K562 (cell line): ENCODE results near the gene PGM2. TPM values are rescaled to one million over a fixed set of nuclear protein-coding genes. Genes with fewer than 3 reads are reported as not detected.

Source experiments
- ATF1 ChIP-seq, 2 experiments: fragments of 450-650 bp in 1 of 2; IDR thresholded peaks; 2 replicates each; pipeline ENCODE4 v1.6.1; 2016; ENCODE audit warnings: missing compliant biosample characterization in 1 of 2, missing genetic modification characterization in 1 of 2
- CCNT2 ChIP-seq: IDR thresholded peaks from 2 replicates; pipeline ENCODE4 v1.6.1; 2011; ENCODE audit warnings: borderline replicate concordance, low read depth, mild to moderate bottlenecking, moderate library complexity, mixed read lengths, low read length; ENCODE audit not compliant: insufficient read length; ENCODE audit errors: extremely low read depth
- CTCF ChIP-seq, 3 experiments: IDR thresholded peaks in 2 of 3; conservative IDR thresholded peaks in 1 of 3; 2 replicates each; pipeline ENCODE4 v1.5.1; 2011 to 2012; ENCODE audit warnings: low read length in 3 of 3, mild to moderate bottlenecking in 3 of 3, control low read depth in 2 of 3, improper control_type of control experiment in 1 of 3, inconsistent platforms in 1 of 3, low read depth in 1 of 3, mixed read lengths in 1 of 3, moderate library complexity in 1 of 3; ENCODE audit not compliant: insufficient read depth in 2 of 3
- ELF2 ChIP-seq: fragments of 250-450 bp; sonication (Bioruptor Pico); IDR thresholded peaks from 2 replicates; pipeline ENCODE4 v1.5.0; 2021; ENCODE audit warnings: mild to moderate bottlenecking
- EP400 ChIP-seq: fragments of 450-650 bp; IDR thresholded peaks from 2 replicates; pipeline ENCODE4 v1.6.1; 2017; ENCODE audit warnings: antibody characterized with exemption, mild to moderate bottlenecking, moderate library complexity
- MITF ChIP-seq: IDR thresholded peaks from 2 replicates; pipeline ENCODE4 v1.6.1; 2014; ENCODE audit warnings: antibody characterized with exemption
- MLLT1 ChIP-seq, 2 experiments: fragments of 450-650 bp; IDR thresholded peaks; 2 replicates each; pipeline ENCODE4 v1.6.1; 2016
- MTA3 ChIP-seq: fragments of 450-650 bp; formaldehyde crosslinking; IDR thresholded peaks from 2 replicates; pipeline ENCODE4 v1.6.1; 2017; ENCODE audit warnings: mild to moderate bottlenecking, borderline replicate concordance
- RAD21 ChIP-seq, 2 experiments: fragments of 250-450 bp in 1 of 2; fragments of 450-650 bp in 1 of 2; sonication (Bioruptor Pico) in 1 of 2; formaldehyde crosslinking in 1 of 2; IDR thresholded peaks in 1 of 2; conservative IDR thresholded peaks in 1 of 2; 2 replicates each; pipeline versions ENCODE4 v1.4.0 to v1.8.0; 2020 to 2022; ENCODE audit warnings: mild to moderate bottlenecking in 2 of 2, moderate library complexity in 1 of 2
- RBBP5 ChIP-seq: fragments of 200-600 bp; sonication (generic); IDR thresholded peaks from 2 replicates; pipeline ENCODE4 v1.6.1; 2012; ENCODE audit warnings: borderline replicate concordance, mild to moderate bottlenecking, low read length, control low read depth, inconsistent platforms; ENCODE audit not compliant: insufficient read depth, poor library complexity, severe bottlenecking
- SUPT5H ChIP-seq: fragments of 450-650 bp; IDR thresholded peaks from 2 replicates; pipeline ENCODE4 v1.6.1; 2016
- TAF9B ChIP-seq: fragments of 450-650 bp; IDR thresholded peaks from 2 replicates; pipeline ENCODE4 v1.6.1; 2018; ENCODE audit warnings: mild to moderate bottlenecking; ENCODE audit not compliant: partially characterized antibody
- ZNF449 ChIP-seq: fragments of 250-450 bp; sonication (Bioruptor Pico); IDR thresholded peaks from 2 replicates; pipeline ENCODE4 v1.8.0; 2022; ENCODE audit warnings: moderate library complexity, mild to moderate bottlenecking, inconsistent platforms
- polyA plus RNA-seq, 8 experiments: library from polyadenylated mRNA; depleted of rRNA in 4 of 8; stranded (reverse) in 5 of 8; unstranded in 3 of 8; fragments of >200 nt; fragmentation: Nextera tagmentation in 2 of 8; fragmentation: Illumina TruSeq in 1 of 8; extraction: Ambion mirVana in 2 of 8; extraction: Trizol in 1 of 8; gene quantifications; 2 replicates each; pipeline versions ENCODE4 v1.2.1 to v1.2.3, GENCODE V29; 2011 to 2014; ENCODE audit warnings: inconsistent platforms in 1 of 8, missing spikeins in 1 of 8
- total RNA-seq, 7 experiments: library from RNA; depleted of rRNA in 6 of 7; stranded (reverse); fragments of >200 nt in 6 of 7; fragmentation: Illumina TruSeq in 2 of 7; extraction: Trizol in 2 of 7; gene quantifications; 2 replicates each; pipeline versions ENCODE4 v1.2.1 to v1.2.3, GENCODE V29; 2011 to 2021; ENCODE audit warnings: low replicate concordance in 1 of 7
- TF ChIP-seq, protein P1 (sequence below), 3 experiments: fragments of 200-800 bp in 1 of 3; sonication (Bioruptor generic) in 1 of 3; sonication (generic) in 1 of 3; formaldehyde crosslinking in 1 of 3; IDR thresholded peaks; 2 replicates each; pipeline versions ENCODE4 v1.6.1 to v1.8.0; 2016 to 2022; ENCODE audit warnings: mild to moderate bottlenecking in 2 of 3, missing compliant biosample characterization in 2 of 3, missing genetic modification characterization in 2 of 3, missing genetic modification reagents in 1 of 3
- TF ChIP-seq, protein P2 (sequence below): fragments of 200-800 bp; sonication (Bioruptor generic); IDR thresholded peaks from 2 replicates; pipeline ENCODE4 v1.6.1; 2017; ENCODE audit warnings: missing genetic modification characterization, missing compliant biosample characterization

Gene PGM2
- total and polyA plus RNA-seq, 9 of the 15 experiments (the other 6 are each of a cell fraction or from before 2014, with no cell fraction given): 15.2 to 77.3 (median 51.4) TPM

DNA sequence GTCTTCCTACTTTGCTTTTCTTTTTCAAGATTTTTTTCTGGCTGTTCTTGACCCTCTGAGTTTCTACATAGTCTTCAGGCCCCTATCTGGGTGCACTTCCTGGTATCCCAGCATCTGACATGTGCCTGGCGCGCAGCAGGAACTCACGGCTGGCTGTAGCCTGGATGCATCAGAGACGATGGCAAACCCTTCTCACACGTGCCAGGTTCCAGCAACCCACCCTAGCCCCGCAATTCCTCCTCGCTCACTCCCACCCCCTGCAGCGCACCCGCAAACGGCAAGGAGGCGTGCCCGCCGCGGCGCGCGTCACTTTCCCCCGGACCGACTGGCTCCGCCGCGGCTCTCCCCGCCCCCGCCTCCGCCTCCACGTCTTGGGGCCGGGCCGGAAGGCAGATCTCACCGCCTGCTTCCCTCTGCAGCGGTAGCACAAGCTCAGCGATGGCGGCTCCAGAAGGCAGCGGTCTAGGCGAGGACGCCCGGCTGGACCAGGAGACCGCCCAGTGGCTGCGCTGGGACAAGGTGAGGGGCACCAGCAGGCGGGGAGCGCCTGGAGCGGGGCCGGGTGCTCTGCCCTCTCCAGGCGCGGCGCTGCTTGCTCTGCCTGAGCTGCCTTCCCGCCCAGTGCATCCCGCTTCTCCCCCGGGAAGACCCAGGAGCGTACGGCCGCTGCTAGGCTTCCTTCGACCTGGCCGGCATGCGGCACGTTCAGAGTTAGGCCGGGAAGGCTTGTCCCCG, at the start of gene PGM2 (continued):
- TF ChIP-seq CTCF (IDR thresholded peaks at IDR 0.05 in 2 of 3, conservative IDR thresholded peaks at IDR 0.05 in 1 of 3; ENCODE audit: insufficient read depth in 2 of 3, low read depth in 1 of 3, low read length in 3 of 3) (peak in 1 of 3 experiments; percentile 17; a peak in 2 of 6 replicates), CCNT2 (peak; percentile 60), MLLT1 (IDR thresholded peaks at IDR 0.05) (0 out of 4 replicates have a peak, but pooled peaks of 1 of the 2 experiments have one; percentile 14), TAF9B (peak; percentile 75), MTA3 (peak; percentile 75; the same call in 1 of the 2 replicates), ELF2 (CRISPR knock-in tag) (peak; percentile 79), EP400 (peak; percentile 92), ZNF449 (CRISPR knock-in tag) (no peak), RBBP5 (peak; percentile 49), ATF1 (CRISPR knock-in tag; IDR thresholded peaks at IDR 0.05) (no peak), ATF1 (tag; IDR thresholded peaks at IDR 0.05) (peak; percentile 86), MITF (peak; percentile 19; the same call in 1 of the 2 replicates), RAD21 (CRISPR knock-in tag; conservative IDR thresholded peaks at IDR 0.05 in 1 of 2, IDR thresholded peaks at IDR 0.05 in 1 of 2) (no peak; a peak in 1 of 4 replicates), SUPT5H (peak; percentile 90)
- TF ChIP-seq, protein P1, sequence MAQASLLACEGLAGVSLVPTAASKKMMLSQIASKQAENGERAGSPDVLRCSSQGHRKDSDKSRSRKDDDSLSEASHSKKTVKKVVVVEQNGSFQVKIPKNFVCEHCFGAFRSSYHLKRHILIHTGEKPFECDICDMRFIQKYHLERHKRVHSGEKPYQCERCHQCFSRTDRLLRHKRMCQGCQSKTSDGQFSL (CRISPR knock-in tag; IDR thresholded peaks at IDR 0.05): peak; percentile 16; the same call in 1 of the 2 replicates
- TF ChIP-seq, protein P1 (tag; IDR thresholded peaks at IDR 0.05): no peak
- TF ChIP-seq, protein P2, sequence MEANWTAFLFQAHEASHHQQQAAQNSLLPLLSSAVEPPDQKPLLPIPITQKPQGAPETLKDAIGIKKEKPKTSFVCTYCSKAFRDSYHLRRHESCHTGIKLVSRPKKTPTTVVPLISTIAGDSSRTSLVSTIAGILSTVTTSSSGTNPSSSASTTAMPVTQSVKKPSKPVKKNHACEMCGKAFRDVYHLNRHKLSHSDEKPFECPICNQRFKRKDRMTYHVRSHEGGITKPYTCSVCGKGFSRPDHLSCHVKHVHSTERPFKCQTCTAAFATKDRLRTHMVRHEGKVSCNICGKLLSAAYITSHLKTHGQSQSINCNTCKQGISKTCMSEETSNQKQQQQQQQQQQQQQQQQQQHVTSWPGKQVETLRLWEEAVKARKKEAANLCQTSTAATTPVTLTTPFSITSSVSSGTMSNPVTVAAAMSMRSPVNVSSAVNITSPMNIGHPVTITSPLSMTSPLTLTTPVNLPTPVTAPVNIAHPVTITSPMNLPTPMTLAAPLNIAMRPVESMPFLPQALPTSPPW: peak; percentile 74
